H1 (cell line): ENCODE data around the gene NSF. TPM values are rescaled to one million over a fixed set of nuclear protein-coding genes. Genes with fewer than 3 reads are reported as not detected.

Experiments
- CTCF ChIA-PET: fragments of 300-600 bp; sonication (Branson Sonifier 250); formaldehyde crosslinking; loops from one replicate; lab custom pipeline; 2021; ENCODE audit not compliant: partially characterized antibody; lab: Charles Lee
- POLR2A ChIA-PET: fragments of 300-600 bp; sonication (Branson Sonifier 250); formaldehyde crosslinking; loops from one replicate; lab custom pipeline; 2021; ENCODE audit warnings: inconsistent platforms; ENCODE audit not compliant: partially characterized antibody; lab: Charles Lee
- DNase-seq, 2 experiments: peaks; one replicate each; pipeline versions ENCODE4 v3.0.0 to v3.0.0-alpha.2; 2010 to 2022; ENCODE audit warnings: low spot score in 2 of 2, low read depth in 1 of 2, mixed read lengths in 1 of 2
- FAIRE-seq: peaks from 2 replicates; lab custom pipeline; 2011; peaks lifted over from hg19 to GRCh38; lab: Jason Lieb, UNC
- H2AFZ ChIP-seq: 2 replicates; pipeline ENCODE4 v1.8.1; 2012; ENCODE audit warnings: low read length, inconsistent platforms
- H2AK5ac ChIP-seq: 2 replicates; pipeline ENCODE4 v1.6.1; 2013; ENCODE audit warnings: low read depth, low read length
- H2BK120ac ChIP-seq: replicated peaks from 2 replicates; pipeline ENCODE3; 2013; ENCODE audit warnings: low read depth, low read length, inconsistent platforms
- H2BK12ac ChIP-seq: 2 replicates; pipeline ENCODE4 v1.6.1; 2013; ENCODE audit warnings: low read depth, low read length
- H2BK15ac ChIP-seq: 2 replicates; pipeline ENCODE4 v1.6.1; 2013; ENCODE audit warnings: low read length
- H2BK20ac ChIP-seq: 2 replicates; pipeline ENCODE4 v1.6.1; 2013; ENCODE audit warnings: low read length
- H2BK5ac ChIP-seq: 2 replicates; pipeline ENCODE4 v1.6.1; 2013; ENCODE audit warnings: low read depth, low read length
- H3K14ac ChIP-seq: 2 replicates; pipeline ENCODE4 v1.6.1; 2013; ENCODE audit warnings: inconsistent platforms; ENCODE audit not compliant: insufficient read length
- H3K18ac ChIP-seq: 2 replicates; pipeline ENCODE4 v1.6.1; 2013; ENCODE audit warnings: low read length; ENCODE audit errors: extremely low read depth
- H3K23ac ChIP-seq: 2 replicates; pipeline ENCODE4 v1.6.1; 2013; ENCODE audit warnings: inconsistent platforms; ENCODE audit not compliant: insufficient read length
- H3K23me2 ChIP-seq: 2 replicates; pipeline ENCODE4 v1.6.1; 2013; ENCODE audit warnings: low read depth, low read length
- H3K27ac ChIP-seq: 2 replicates; pipeline ENCODE4 v1.6.1; 2011; ENCODE audit warnings: low read depth, low read length, inconsistent platforms
- H3K27me3 ChIP-seq, 4 experiments: replicated peaks in 1 of 4; 1 replicate in 1 of 4; 2 replicates in 3 of 4; pipeline versions ENCODE4 v1.6.1 to v1.8.1; 2011 to 2013; ENCODE audit warnings: low read length in 3 of 4, mild to moderate bottlenecking in 3 of 4, inconsistent platforms in 2 of 4, mixed read lengths in 2 of 4, moderate library complexity in 1 of 4; ENCODE audit not compliant: control insufficient read depth in 3 of 4, insufficient read depth in 3 of 4; ENCODE audit errors: extremely low read depth in 1 of 4
- H3K36me3 ChIP-seq, 4 experiments: 2 replicates each; pipeline versions ENCODE4 v1.6.1 to v1.8.1; 2011 to 2013; ENCODE audit warnings: mild to moderate bottlenecking in 4 of 4, low read length in 3 of 4, moderate library complexity in 2 of 4, control low read depth in 1 of 4, inconsistent platforms in 1 of 4; ENCODE audit not compliant: insufficient read depth in 4 of 4, control insufficient read depth in 2 of 4
- H3K4ac ChIP-seq: replicated peaks from 2 replicates; pipeline ENCODE3; 2013; ENCODE audit warnings: low read length, low read depth, mixed read lengths, inconsistent platforms; ENCODE audit not compliant: insufficient read length
- H3K4me1 ChIP-seq, 4 experiments: replicated peaks in 1 of 4; 1 replicate in 1 of 4; 2 replicates in 3 of 4; pipeline versions ENCODE4 v1.6.1 to v1.8.1; 2011 to 2013; ENCODE audit warnings: low read length in 3 of 4, inconsistent platforms in 2 of 4, mixed read lengths in 1 of 4; ENCODE audit not compliant: insufficient read depth in 4 of 4, control insufficient read depth in 3 of 4
- H3K4me2 ChIP-seq, 2 experiments: 2 replicates each; pipeline versions ENCODE4 v1.6.1 to v1.8.1; 2011 to 2013; ENCODE audit warnings: low read depth in 2 of 2, low read length in 2 of 2, control low read depth in 1 of 2, inconsistent platforms in 1 of 2, mild to moderate bottlenecking in 1 of 2; ENCODE audit not compliant: insufficient read depth in 1 of 2
- H3K4me3 ChIP-seq, 4 experiments: fragments of 200-600, 300-600 bp in 1 of 4; sonication (generic), shearing (Covaris generic), sonication (Bioruptor Twin) in 1 of 4; 2 replicates each; pipeline versions ENCODE4 v1.5.1 to v1.8.1; 2011 to 2016; ENCODE audit warnings: low read length in 4 of 4, low read depth in 3 of 4, control low read depth in 2 of 4, inconsistent platforms in 2 of 4, mild to moderate bottlenecking in 2 of 4, mixed read lengths in 1 of 4, moderate library complexity in 1 of 4; ENCODE audit not compliant: insufficient read depth in 2 of 4; ENCODE audit errors: extremely low read depth in 1 of 4
- H3K56ac ChIP-seq: replicated peaks from 2 replicates; pipeline ENCODE3; 2013; ENCODE audit warnings: low read depth, mild to moderate bottlenecking, mixed read lengths, low read length, inconsistent platforms; ENCODE audit not compliant: insufficient read length
- H3K79me1 ChIP-seq: 2 replicates; pipeline ENCODE4 v1.6.1; 2013; ENCODE audit warnings: low read depth, low read length, control low read depth
- H3K79me2 ChIP-seq, 2 experiments: 2 replicates each; pipeline versions ENCODE4 v1.6.1 to v1.8.1; 2012 to 2013; ENCODE audit warnings: low read length in 2 of 2, mild to moderate bottlenecking in 2 of 2, inconsistent platforms in 1 of 2; ENCODE audit not compliant: insufficient read depth in 2 of 2, control insufficient read depth in 1 of 2
- H3K9ac ChIP-seq, 4 experiments: replicated peaks in 1 of 4; 1 replicate in 1 of 4; 2 replicates in 3 of 4; pipeline versions ENCODE4 v1.6.1 to v1.8.1; 2011 to 2013; ENCODE audit warnings: low read depth in 3 of 4, low read length in 3 of 4, control low read depth in 2 of 4, mild to moderate bottlenecking in 2 of 4, moderate library complexity in 2 of 4, inconsistent platforms in 1 of 4; ENCODE audit errors: extremely low read depth in 1 of 4
- H3K9me3 ChIP-seq, 2 experiments: 2 replicates each; pipeline versions ENCODE4 v1.6.1 to v1.8.1; 2012 to 2013; ENCODE audit warnings: mild to moderate bottlenecking in 2 of 2, moderate library complexity in 2 of 2, control low read depth in 1 of 2, inconsistent platforms in 1 of 2, low read depth in 1 of 2, low read length in 1 of 2, mixed read lengths in 1 of 2; ENCODE audit not compliant: insufficient read depth in 2 of 2
- H4K20me1 ChIP-seq, 2 experiments: replicated peaks in 1 of 2; 2 replicates each; pipeline versions ENCODE3 to v1.8.1; 2011 to 2013; ENCODE audit warnings: inconsistent platforms in 2 of 2, low read length in 2 of 2, mild to moderate bottlenecking in 1 of 2; ENCODE audit not compliant: insufficient read depth in 2 of 2, control insufficient read depth in 1 of 2
- H4K5ac ChIP-seq: 2 replicates; pipeline ENCODE4 v1.6.1; 2013; ENCODE audit warnings: low read length, low read depth, mixed read lengths, inconsistent platforms; ENCODE audit not compliant: insufficient read length
- H4K8ac ChIP-seq: 2 replicates; pipeline ENCODE4 v1.8.0; 2013; ENCODE audit warnings: mild to moderate bottlenecking, moderate library complexity, low read length, inconsistent platforms; ENCODE audit not compliant: insufficient read depth; ENCODE audit errors: extremely low read depth
- H4K91ac ChIP-seq: replicated peaks from 2 replicates; pipeline ENCODE3; 2013; ENCODE audit warnings: low read length, mixed read lengths, inconsistent platforms; ENCODE audit not compliant: insufficient read length
- KDM4A ChIP-seq: IDR thresholded peaks from one replicate; pipeline ENCODE4 v1.7.1; 2012; ENCODE audit warnings: low read depth, mild to moderate bottlenecking, moderate library complexity, low read length, inconsistent platforms; ENCODE audit not compliant: severe bottlenecking
- SP4 ChIP-seq: IDR thresholded peaks from 2 replicates; pipeline ENCODE4 v1.6.1; 2012; ENCODE audit warnings: low read length, inconsistent platforms
- WGBS, 2 experiments: shearing (Covaris generic) in 1 of 2; methylation state at CpG; one replicate each; pipeline versions ENCODE4 v1.1.6 to v1.1.7; 2013 to 2015; ENCODE audit warnings: low lambda C conversion rate in 2 of 2, mixed read lengths in 2 of 2, inconsistent platforms in 1 of 2, low coverage in 1 of 2, missing lambda C conversion rate in 1 of 2; ENCODE audit not compliant: insufficient replicate concordance in 2 of 2, insufficient coverage in 1 of 2, insufficient read length in 1 of 2; ENCODE audit errors: extremely low coverage in 1 of 2, missing lambda C conversion rate in 1 of 2; 5-methylcytosine and 5-hydroxymethylcytosine counted together
- polyA plus RNA-seq, 7 experiments: library from polyadenylated mRNA; depleted of rRNA in 3 of 7; stranded (reverse) in 5 of 7; unstranded in 2 of 7; fragments of >200 nt in 5 of 7; fragments of 200-250 nt in 2 of 7; gene quantifications; 1 replicate in 5 of 7; 2 replicates in 1 of 7; 4 replicates in 1 of 7; pipeline versions ENCODE4 v1.2.1 to v1.2.3, GENCODE V29; 2011 to 2013; ENCODE audit warnings: missing spikeins in 2 of 7, mixed read lengths in 2 of 7
- total RNA-seq: library from RNA; stranded (reverse); fragmentation: NEBNext Ultra II Directional; extraction: Animal tissue kit (Norgen Biotek cat#: 25700); gene quantifications from 2 replicates; pipeline ENCODE4 v1.2.1, GENCODE V29; 2021
- TF ChIP-seq, protein P1 (sequence below): IDR thresholded peaks from 2 replicates; pipeline ENCODE4 v1.6.1; 2012; ENCODE audit warnings: low read length, inconsistent platforms

NSF gene
- total and polyA plus RNA-seq, 2 of the 8 experiments (the other 6 are each of a cell fraction or from before 2014, with no cell fraction given) = 13.0 to 27.7 TPM

DNA sequence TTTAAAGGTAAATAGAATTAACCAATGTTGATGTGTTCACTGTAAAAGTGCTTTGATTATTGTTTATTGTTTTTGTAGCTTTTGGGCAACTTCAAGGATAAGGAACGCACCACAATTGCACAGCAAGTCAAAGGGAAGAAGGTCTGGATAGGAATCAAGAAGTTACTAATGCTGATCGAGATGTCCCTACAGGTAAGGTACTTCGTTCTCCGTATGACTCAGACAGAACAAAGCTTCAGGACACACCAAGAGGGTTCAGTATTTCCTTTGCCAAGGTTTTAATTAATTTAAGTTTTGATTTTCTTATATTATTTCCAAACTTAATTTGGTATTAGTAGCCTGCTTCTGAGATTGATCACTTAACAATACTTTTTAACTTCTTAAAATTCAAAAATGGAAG, 161.0 kb downstream of the NSF start:
- Histone ChIP-seq H4K5ac (no peak overlapping the region), H2BK12ac (no peak overlapping the region), H4K8ac (no peak overlapping the region), H2AK5ac (no peak overlapping the region), H2BK20ac (no peak overlapping the region), H2BK5ac (no peak overlapping the region), H3K9me3 (no peaks in the 10 kb centered on the region), H4K91ac (no peak overlapping the region), H4K20me1 (peaks cover 0 to 2% of the 10 kb centered on the region in 2 experiments), H3K9ac (no peak overlapping the region), H3K79me1 (no peaks in the 10 kb centered on the region), H3K27me3 (peaks cover 0 to 2% (median 0%) of the 10 kb centered on the region in 4 experiments; a peak in 2 of 7 replicates), H3K36me3 (peaks cover 0 to 2% (median 0%) of the 10 kb centered on the region in 4 experiments; a peak in 3 of 8 replicates), H3K23ac (no peak overlapping the region), H2AFZ (no peak overlapping the region), H3K4ac (no peak overlapping the region), H3K79me2 (no peaks in the 10 kb centered on the region), H3K27ac (no peak overlapping the region), H2BK120ac (no peak overlapping the region), H3K14ac (no peak overlapping the region), H3K4me3 (no peak overlapping the region), H3K4me1 (no peaks in the 10 kb centered on the region), H3K18ac (no peak overlapping the region), H3K4me2 (no peak overlapping the region), H3K23me2 (no peaks in the 10 kb centered on the region), H2BK15ac (no peak overlapping the region), H3K56ac (no peak overlapping the region)
- ChIA-PET POLR2A (no interaction called here), CTCF (interaction anchor here (1.3 kb wide), 1 partner anchor 36 kb away, joined by 3 read pairs; no protein-coding TSS in a partner anchor)
- FAIRE-seq (no peak), DNase-seq (no peak)
- TF ChIP-seq KDM4A = no peak
- no peak for TF ChIP-seq SP4
- TF ChIP-seq, protein P1, sequence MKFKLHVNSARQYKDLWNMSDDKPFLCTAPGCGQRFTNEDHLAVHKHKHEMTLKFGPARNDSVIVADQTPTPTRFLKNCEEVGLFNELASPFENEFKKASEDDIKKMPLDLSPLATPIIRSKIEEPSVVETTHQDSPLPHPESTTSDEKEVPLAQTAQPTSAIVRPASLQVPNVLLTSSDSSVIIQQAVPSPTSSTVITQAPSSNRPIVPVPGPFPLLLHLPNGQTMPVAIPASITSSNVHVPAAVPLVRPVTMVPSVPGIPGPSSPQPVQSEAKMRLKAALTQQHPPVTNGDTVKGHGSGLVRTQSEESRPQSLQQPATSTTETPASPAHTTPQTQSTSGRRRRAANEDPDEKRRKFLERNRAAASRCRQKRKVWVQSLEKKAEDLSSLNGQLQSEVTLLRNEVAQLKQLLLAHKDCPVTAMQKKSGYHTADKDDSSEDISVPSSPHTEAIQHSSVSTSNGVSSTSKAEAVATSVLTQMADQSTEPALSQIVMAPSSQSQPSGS = no peak
- 92% methylated on average over 4 of the region's 4 CpGs; no CpG with 5 or more reads in 1 of the 2 experiments for WGBS, 2 experiments
